HL-60 (cell line): Measurements from ENCODE around the gene CNTRL.
A peak's percentile ranks its signal among the peaks of the same experiment; 100 is the strongest.

Experiments
- DNase-seq, 2 experiments: peaks; one replicate each; pipeline ENCODE4 v3.0.0-alpha.2; 2010 to 2020; ENCODE audit warnings: low read depth in 1 of 2, low spot score in 1 of 2
- H3K27ac ChIP-seq: fragments of 250-450 bp; sonication (Bioruptor Pico); replicated peaks from 2 replicates; pipeline ENCODE4 v1.5.1; 2020; ENCODE audit warnings: mild to moderate bottlenecking, moderate library complexity
- H3K27me3 ChIP-seq: fragments of 250-450 bp; sonication (Bioruptor Pico); 2 replicates; pipeline ENCODE4 v1.5.1; 2021; ENCODE audit warnings: mild to moderate bottlenecking, moderate library complexity; ENCODE audit not compliant: insufficient read depth, poor library complexity, severe bottlenecking
- H3K4me3 ChIP-seq: replicated peaks from 2 replicates; pipeline ENCODE4 v1.5.1; 2011; ENCODE audit warnings: mild to moderate bottlenecking, control low read depth, low read length; ENCODE audit not compliant: insufficient read depth
- CTCF ChIP-seq: IDR thresholded peaks from one replicate; pipeline ENCODE4 v1.5.1; 2011; ENCODE audit warnings: low read length, control low read depth, inconsistent platforms; ENCODE audit not compliant: insufficient read depth
- GABPA ChIP-seq: IDR thresholded peaks from 2 replicates; pipeline ENCODE4 v1.6.1; 2012; ENCODE audit warnings: low read depth
- POLR2AphosphoS5 ChIP-seq: IDR thresholded peaks from 2 replicates; pipeline ENCODE4 v1.6.1; 2012; ENCODE audit warnings: low read depth
- REST ChIP-seq: IDR thresholded peaks from 2 replicates; pipeline ENCODE4 v1.6.1; 2012; ENCODE audit warnings: low read depth; ENCODE audit not compliant: insufficient replicate concordance
- SPI1 ChIP-seq: IDR thresholded peaks from 2 replicates; pipeline ENCODE4 v1.6.1; 2012; ENCODE audit warnings: low read depth, mild to moderate bottlenecking, borderline replicate concordance

The CNTRL gene

GRCh38 chr9:121218357-121219027, 143.7 kb downstream of the CNTRL start:
- no peak for DNase-seq
- H3K4me3 ChIP-seq = no peak overlapping the region
- no peak overlapping the region for H3K27ac ChIP-seq
- H3K27me3 ChIP-seq = no peaks in the 10 kb centered on the region
- TF ChIP-seq POLR2AphosphoS5 (no peak), CTCF (no peak), GABPA (no peak), REST (no peak), SPI1 (no peak)

- Histone ChIP-seq H3K4me3 (no peak overlapping the region), H3K27ac (no peak overlapping the region), H3K27me3 (no peaks in the 10 kb centered on the region)
- DNase-seq = no peak
- TF ChIP-seq POLR2AphosphoS5 (no peak), CTCF (no peak), GABPA (no peak)
These were observed 144.8 kb downstream of the CNTRL start for GRCh38 chr9:121219530-121219929.

- Histone ChIP-seq H3K4me3 (no peak overlapping the region), H3K27ac (no peak overlapping the region; the same call in 1 of the 2 replicates), H3K27me3 (no peaks in the 10 kb centered on the region)
- TF ChIP-seq GABPA (no peak), SPI1 (no peak), CTCF (no peak), REST (peak; percentile 12), POLR2AphosphoS5 (no peak)
- DNase-seq = no peak
These were observed 146.4 kb downstream of the CNTRL start for GRCh38 chr9:121220996-121221663.

- DNase-seq = no peak
- Histone ChIP-seq H3K27me3 (no peaks in the 10 kb centered on the region), H3K27ac (no peak overlapping the region), H3K4me3 (no peak overlapping the region)
- TF ChIP-seq GABPA = no peak
- TF ChIP-seq CTCF = no peak
- TF ChIP-seq SPI1 = no peak
- no peak for TF ChIP-seq POLR2AphosphoS5
- TF ChIP-seq REST = no peak
These were observed 146.9 kb downstream of the CNTRL start for GRCh38 chr9:121221664-121222055.
